GM19240 (cell line): ENCODE measurements around the gene SCPEP1.

Experiments used
- DNase-seq: peaks from one replicate; pipeline ENCODE4 v3.0.0; 2011; ENCODE audit warnings: low spot score; ENCODE audit not compliant: insufficient read length

Gene SCPEP1

DNA sequence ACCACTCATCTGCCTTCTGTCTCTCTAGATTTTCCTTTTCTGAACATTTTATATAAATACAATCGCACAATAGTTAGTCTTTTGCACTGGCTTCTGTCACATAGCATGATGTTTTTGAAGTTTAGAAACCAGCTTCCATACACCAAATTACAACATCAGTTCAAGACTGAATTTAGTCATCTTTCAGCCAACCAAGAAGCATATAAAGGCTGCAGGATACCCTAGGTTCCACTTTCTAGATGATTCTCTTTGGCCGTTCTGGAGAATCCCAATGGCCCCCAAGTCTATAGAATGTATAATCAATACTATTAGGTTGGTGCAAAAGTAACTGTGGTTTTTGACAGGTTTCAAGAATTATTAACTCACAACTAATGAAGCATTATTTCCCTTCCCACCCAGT, 19.4 kb downstream of the SCPEP1 start:
- DNase-seq: no peak

DNA sequence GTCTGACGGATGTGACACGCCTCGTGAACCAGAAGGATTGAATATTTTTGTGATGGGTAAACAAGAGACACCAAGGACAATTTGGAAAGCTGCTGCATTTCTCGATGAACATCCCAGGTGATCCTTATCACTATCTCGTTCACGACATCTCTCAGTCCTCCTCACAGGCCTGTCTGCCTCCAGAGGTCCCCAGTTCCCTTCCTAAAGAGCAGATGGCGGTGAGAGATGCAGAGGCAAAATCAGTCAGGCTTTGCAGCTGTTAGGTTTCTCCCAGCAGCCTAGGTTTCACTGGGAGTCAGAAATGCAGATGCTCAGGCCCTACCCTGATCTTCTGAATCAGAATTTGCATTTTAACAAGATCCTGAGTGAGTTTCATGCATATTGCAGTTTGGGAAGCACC, 23.6 kb downstream of the SCPEP1 start:
- DNase-seq: no peak

DNA sequence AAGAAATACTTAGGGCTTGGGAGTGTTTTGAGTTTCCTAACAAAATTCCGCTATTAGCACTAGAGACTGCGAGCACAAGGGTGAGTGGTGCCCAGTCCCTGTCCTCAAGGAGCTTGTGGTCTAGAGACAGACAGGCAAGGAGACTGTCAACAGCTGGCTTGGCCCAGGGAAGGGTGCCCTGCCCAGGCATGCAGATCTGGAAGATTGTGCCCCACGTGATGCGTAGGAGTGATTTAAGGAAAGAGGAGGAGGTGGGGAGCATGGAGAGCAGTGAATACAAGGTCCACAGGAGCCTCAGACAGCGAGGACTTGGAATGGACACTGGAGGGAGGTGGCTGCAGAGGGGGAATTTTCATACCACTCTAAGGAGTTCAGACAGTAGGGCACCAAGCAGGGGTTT, 25.0 kb downstream of the SCPEP1 start:
- no peak for DNase-seq

DNA sequence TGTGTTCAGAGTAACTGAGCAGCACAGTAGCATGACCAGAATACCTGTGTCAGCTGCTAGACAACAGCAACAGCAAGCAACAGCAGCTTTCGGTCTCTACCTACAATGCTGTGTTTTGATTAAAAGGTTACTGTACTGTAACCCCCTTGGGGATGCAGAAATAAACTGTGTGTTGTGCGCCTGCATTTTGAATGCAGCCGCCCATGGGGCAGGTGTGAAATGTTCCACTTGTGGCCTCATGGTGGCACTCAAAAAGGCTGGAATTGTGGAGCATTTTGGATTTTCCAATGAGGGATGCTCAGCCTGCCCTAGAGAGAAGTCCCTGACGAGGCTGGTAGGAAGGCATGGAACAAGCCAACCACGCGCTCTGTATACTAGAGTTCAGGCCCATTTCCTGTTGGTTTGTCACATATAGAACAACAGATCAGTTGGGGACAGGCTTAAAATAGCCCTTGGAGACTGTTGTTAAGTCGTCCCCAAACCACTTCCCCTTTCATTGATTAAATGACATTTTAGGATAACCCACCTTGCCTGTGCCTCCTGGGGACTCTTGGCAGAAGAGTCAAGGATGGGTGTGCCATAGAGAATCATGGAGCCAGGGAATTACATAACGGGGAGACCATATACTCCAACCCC, 27.1 kb downstream of the SCPEP1 start:
- peak; percentile 24 for DNase-seq

DNA sequence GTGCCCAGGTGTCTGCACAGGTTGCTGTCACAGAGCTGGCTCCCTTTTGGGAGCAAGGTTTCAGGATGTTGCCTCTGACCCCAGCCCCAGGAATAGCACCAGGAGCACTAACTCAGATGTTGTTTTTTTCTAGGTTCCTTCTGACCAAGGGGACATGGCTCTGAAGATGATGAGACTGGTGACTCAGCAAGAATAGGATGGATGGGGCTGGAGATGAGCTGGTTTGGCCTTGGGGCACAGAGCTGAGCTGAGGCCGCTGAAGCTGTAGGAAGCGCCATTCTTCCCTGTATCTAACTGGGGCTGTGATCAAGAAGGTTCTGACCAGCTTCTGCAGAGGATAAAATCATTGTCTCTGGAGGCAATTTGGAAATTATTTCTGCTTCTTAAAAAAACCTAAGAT, 28.1 kb downstream of the SCPEP1 start:
- DNase-seq: no peak

- DNase-seq: no peak
Observed at GRCh38 chr17:57008958-57009357, 31.0 kb downstream of the SCPEP1 start.

- peak; percentile 32 for DNase-seq
Observed at GRCh38 chr17:57009737-57010445, 32.0 kb downstream of the SCPEP1 start.

DNA sequence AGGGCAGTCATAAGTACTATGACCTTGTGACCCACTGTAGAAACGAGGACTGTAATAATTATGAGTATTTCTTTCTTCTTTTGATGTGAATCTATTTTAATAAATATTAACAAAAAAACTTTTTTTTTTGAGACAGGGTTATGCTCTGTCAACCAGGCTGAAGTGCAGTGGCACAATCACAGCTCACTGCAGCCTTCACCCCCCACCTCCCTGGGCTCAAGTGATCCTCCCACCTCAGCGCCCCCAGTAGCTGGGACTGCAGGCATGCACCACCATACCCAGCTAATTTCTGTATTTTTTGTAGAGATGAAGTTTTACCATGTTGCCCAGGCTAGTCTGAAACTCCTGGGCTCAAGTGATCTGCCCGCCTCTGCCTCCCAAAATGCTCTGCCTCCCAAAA, 32.6 kb downstream of the SCPEP1 start:
- no peak for DNase-seq

- DNase-seq: no peak
Observed at GRCh38 chr17:57011491-57012015, 33.6 kb downstream of the SCPEP1 start.

DNA sequence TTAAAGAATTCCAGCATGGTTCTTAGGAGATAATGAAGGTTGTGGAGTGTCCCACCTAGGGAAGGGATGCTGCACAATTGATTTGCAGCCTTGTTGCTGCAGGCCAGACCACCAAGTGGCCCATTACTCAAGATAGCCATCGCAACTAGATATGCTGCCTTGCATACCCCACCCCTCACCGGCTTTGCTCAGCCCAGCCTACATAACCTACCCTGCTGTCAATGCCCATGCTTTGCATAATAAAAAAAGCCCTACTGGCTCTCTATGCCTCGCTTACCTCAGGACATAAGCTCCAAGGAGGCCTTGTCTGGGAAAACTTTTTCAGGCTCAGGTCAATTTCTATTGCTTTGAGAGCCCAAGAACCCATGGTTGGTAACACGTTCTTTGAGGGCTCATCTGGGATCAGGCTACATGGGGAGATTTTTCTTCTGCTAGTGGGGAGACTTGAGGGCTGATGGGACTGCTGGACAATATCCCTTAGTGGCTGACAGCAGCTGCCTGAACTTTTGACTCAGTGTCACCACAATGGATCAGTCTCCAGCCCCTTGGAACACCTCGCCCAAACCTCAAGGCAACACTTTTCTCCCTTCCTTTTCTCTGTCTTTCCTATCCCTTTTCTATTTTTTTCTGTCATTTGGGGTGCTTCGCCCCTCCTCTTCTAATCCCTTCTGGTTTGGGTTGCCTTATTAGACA, 38.3 kb downstream of the SCPEP1 start:
- no peak for DNase-seq

DNA sequence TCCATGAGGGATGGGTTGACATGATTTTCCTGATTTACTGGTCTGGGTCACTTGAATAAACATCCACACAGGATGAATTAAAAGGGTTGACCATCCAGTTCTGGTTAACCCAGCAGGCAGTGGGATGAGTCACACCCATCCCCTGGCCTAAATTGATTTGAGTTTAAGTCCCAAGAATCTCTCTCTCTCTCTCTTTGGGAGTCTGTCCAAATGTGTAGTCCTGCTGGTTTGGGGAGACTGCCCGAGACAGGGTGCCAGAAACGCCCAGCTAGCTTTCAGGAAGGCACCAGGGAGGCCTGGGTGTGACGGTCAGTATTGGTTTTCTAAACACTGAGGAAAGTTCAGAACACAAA, 38.8 kb downstream of the SCPEP1 start:
- DNase-seq: no peak

GRCh38 chr17:57017625-57018024, 39.7 kb downstream of the SCPEP1 start:
- no peak for DNase-seq

DNA sequence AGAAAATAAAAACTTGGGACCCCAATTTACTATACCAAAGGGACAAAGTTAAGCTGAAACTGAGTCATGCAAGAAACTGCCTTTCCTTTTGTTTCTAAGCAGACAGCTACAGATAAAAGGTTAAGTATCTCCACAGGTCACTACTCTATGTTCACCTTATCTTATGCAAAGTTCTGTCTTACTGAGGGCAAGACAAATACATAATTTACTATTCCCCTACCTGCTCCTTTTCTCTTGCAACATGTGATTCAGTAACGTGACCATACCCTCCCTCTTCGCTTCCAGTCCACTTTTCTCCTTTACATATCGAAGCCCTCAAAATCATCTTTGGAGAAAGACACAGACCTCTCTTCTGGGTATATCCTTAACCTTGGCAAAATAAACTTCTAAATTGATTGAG, 42.3 kb downstream of the SCPEP1 start:
- DNase-seq: no peak

DNA sequence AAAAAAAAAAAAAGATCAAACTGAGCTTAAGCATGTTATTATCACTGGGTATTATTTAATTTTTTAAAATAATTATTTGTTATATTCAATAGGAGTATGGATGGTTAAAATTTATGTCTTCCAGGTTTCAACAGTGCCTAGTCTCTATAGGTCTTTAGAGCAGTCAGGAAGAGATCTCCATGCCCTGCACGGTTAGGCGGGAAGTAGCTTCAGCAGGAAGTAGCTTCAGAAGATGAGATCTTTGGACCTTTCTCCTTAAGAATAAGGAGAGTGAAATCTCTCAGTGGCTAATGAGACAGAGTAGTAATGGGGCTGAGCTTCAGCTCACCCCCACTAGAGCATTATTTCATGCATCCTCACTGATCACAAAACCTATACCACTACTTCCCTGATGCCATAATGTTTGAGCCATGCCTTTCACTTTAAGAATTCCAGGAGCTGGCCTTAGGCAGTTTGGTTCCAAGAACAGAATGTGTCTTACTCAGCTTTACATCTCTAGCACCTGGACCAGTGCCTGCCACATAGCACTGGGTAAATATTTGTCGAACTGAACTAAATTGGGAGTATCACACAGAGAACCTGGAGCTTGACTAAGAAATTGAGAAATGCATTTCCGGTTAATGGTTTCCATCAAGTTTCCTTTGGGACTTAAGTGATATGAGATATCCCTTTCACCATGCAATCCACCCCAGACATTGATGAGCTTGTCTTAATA, 43.5 kb downstream of the SCPEP1 start:
- no peak for DNase-seq

GRCh38 chr17:57025876-57026275, 47.9 kb downstream of the SCPEP1 start:
- DNase-seq: no peak

GRCh38 chr17:57027852-57028251, 49.9 kb downstream of the SCPEP1 start:
- no peak for DNase-seq

GRCh38 chr17:57032343-57032742, 54.4 kb downstream of the SCPEP1 start:
- no peak for DNase-seq

- DNase-seq: no peak
Observed at GRCh38 chr17:57033296-57033695, 55.4 kb downstream of the SCPEP1 start.

- no peak for DNase-seq
Observed at GRCh38 chr17:57034807-57035754, 57.1 kb downstream of the SCPEP1 start.

DNA sequence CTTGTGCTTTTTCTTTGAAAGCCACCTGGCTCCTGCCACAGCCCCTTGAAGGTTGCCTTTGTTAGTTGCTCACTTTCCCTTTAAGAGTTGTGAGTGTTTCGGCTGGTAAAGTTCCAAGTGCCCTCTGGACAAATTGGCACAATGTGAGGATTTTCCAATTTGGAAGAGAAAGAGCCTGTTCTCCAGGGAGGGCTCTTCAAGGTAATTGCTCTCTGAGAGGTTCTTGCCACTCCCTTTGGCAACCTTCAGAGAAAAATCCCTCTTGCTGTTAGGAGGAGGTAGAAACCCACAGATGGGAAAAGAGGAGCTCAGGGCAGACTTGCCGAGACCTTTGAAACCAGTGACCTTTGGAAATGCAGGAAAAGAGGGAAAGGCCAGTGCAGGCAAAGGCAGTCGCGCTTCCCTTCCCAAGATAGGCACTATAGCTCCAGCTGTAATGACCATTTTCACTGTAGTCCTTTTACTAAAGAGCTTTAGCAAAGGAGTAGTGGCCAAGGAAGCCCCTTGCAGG, 58.1 kb downstream of the SCPEP1 start:
- no peak for DNase-seq

DNA sequence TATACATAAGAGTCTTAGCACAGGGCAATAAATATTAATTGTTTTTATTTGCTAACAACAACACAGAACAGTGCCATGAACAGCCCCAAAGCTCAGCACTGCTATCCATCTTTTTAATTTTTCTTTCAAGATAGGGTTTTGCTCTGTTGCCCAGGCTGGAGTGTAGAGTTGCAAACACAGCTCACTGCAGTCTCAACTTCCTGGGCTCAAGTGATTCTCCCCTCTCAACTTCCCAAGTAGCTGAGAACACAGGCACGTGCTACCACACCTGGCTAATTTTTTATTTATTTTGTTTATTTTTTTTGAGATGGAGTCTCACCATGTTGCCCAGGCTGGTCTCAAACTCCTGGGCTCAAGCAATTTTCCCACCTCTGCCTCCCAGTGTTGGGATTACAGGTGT, 59.5 kb downstream of the SCPEP1 start:
- no peak for DNase-seq
